Measurements from ENCODE around the gene NDRG4. TPM values are rescaled to one million over a fixed set of nuclear protein-coding genes. Genes with fewer than 3 reads are reported as not detected.

The NDRG4 gene
- total and polyA plus RNA-seq, 2 of the 13 experiments (the other 11 are each of a cell fraction or from before 2014, with no cell fraction given): 1.7 to 2.7 TPM

- TF ChIP-seq LCORL (IDR thresholded peaks at IDR 0.05) (no peak), LCORL (CRISPR knock-in tag; IDR thresholded peaks at IDR 0.05) (peak; percentile 45; the same call in 1 of the 2 replicates), ZFYVE20 (CRISPR knock-in tag; IDR thresholded peaks at IDR 0.05; ENCODE audit: borderline replicate concordance, low read depth) (no peak), CSRNP1 (CRISPR knock-in tag; IDR thresholded peaks at IDR 0.05) (peak; percentile 93), KLF15 (CRISPR knock-in tag; IDR thresholded peaks at IDR 0.05; ENCODE audit: borderline replicate concordance) (peak; percentile 82; the same call in 1 of the 2 replicates), SIN3A (IDR thresholded peaks at IDR 0.05; ENCODE audit: borderline replicate concordance, low read depth, low read length) (peak; percentile 98), NR1H2 (CRISPR knock-in tag; IDR thresholded peaks at IDR 0.05; ENCODE audit: borderline replicate concordance, low read depth) (peak; percentile 83; the same call in 1 of the 2 replicates), ZNF24 (IDR thresholded peaks at IDR 0.05) (no peak), CHD4 (IDR thresholded peaks at IDR 0.05; ENCODE audit: borderline replicate concordance, low read length) (no peak), FOXC1 (CRISPR knock-in tag; IDR thresholded peaks at IDR 0.05; ENCODE audit: borderline replicate concordance) (peak; percentile 93), CBX2 (IDR thresholded peaks at IDR 0.05; ENCODE audit: low read depth, low read length) (no peak), CBX2 (CRISPR knock-in tag; IDR thresholded peaks at IDR 0.05; ENCODE audit: low read depth) (no peak), BRCA1 (CRISPR knock-in tag; IDR thresholded peaks at IDR 0.05) (peak; percentile 89), SPEN (CRISPR knock-in tag; IDR thresholded peaks at IDR 0.05; ENCODE audit: low read depth) (0 out of 2 replicates have a peak, but pooled peaks have one; percentile 30), DRAP1 (CRISPR knock-in tag; IDR thresholded peaks at IDR 0.05) (peak; percentile 26; the same call in 1 of the 2 replicates), HNRNPK (IDR thresholded peaks at IDR 0.05; ENCODE audit: low read depth, low read length, poor library complexity, severe bottlenecking) (peak; percentile 87), SIX1 (CRISPR knock-in tag; IDR thresholded peaks at IDR 0.05; ENCODE audit: borderline replicate concordance) (no peak), ZNF891 (CRISPR knock-in tag; IDR thresholded peaks at IDR 0.05) (peak; percentile 92)
- TF ChIP-seq, protein P1, sequence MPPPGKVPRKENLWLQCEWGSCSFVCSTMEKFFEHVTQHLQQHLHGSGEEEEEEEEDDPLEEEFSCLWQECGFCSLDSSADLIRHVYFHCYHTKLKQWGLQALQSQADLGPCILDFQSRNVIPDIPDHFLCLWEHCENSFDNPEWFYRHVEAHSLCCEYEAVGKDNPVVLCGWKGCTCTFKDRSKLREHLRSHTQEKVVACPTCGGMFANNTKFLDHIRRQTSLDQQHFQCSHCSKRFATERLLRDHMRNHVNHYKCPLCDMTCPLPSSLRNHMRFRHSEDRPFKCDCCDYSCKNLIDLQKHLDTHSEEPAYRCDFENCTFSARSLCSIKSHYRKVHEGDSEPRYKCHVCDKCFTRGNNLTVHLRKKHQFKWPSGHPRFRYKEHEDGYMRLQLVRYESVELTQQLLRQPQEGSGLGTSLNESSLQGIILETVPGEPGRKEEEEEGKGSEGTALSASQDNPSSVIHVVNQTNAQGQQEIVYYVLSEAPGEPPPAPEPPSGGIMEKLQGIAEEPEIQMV (CRISPR knock-in tag; IDR thresholded peaks at IDR 0.05; ENCODE audit: low read depth): peak; percentile 70; the same call in 1 of the 2 replicates
- TF ChIP-seq, protein P2, sequence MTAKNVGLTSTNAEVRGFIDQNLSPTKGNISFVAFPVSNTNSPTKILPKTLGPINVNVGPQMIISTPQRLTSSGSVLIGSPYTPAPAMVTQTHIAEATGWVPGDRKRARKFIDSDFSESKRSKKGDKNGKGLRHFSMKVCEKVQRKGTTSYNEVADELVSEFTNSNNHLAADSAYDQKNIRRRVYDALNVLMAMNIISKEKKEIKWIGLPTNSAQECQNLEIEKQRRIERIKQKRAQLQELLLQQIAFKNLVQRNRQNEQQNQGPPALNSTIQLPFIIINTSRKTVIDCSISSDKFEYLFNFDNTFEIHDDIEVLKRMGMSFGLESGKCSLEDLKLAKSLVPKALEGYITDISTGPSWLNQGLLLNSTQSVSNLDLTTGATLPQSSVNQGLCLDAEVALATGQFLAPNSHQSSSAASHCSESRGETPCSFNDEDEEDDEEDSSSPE (CRISPR knock-in tag; IDR thresholded peaks at IDR 0.05): peak; percentile 92
- TF ChIP-seq, protein P3, sequence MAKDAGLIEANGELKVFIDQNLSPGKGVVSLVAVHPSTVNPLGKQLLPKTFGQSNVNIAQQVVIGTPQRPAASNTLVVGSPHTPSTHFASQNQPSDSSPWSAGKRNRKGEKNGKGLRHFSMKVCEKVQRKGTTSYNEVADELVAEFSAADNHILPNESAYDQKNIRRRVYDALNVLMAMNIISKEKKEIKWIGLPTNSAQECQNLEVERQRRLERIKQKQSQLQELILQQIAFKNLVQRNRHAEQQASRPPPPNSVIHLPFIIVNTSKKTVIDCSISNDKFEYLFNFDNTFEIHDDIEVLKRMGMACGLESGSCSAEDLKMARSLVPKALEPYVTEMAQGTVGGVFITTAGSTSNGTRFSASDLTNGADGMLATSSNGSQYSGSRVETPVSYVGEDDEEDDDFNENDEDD (CRISPR knock-in tag; IDR thresholded peaks at IDR 0.05; ENCODE audit: borderline replicate concordance): peak; percentile 95
Observed at GRCh38 chr16:58515125-58515870, 15.4 kb downstream of the NDRG4 start, which contains the start of gene SETD6 (continued).
